A549 (cell line): ENCODE measurements around the gene TOX2. TPM values are rescaled to one million over a fixed set of nuclear protein-coding genes. Genes with fewer than 3 reads are reported as not detected.

Experiments used
- ATAC-seq, 2 experiments: fragments of 200-7000 bp in 1 of 2; fragments of >200 bp in 1 of 2; cut with Nextera tagmentation in 1 of 2; cut with Tn5 transposase in 1 of 2; 3 replicates each; pipeline versions ENCODE4 v1.8.0 to v1.9.1; 2018 to 2020; ENCODE audit warnings: mild to moderate bottlenecking in 1 of 2, moderate library complexity in 1 of 2
- CTCF ChIA-PET: fragments of 300-600 bp; sonication (Branson Sonifier 250); formaldehyde crosslinking; extraction: SDS; loops from one replicate; lab custom pipeline; 2021; ENCODE audit warnings: antibody characterized with exemption, inconsistent platforms; lab: Yijun Ruan, JAX
- POLR2A ChIA-PET: fragments of 350-600 bp; formaldehyde crosslinking; extraction: SDS; loops from one replicate; lab custom pipeline; 2021; ENCODE audit warnings: antibody characterized with exemption, inconsistent platforms; lab: Yijun Ruan, JAX
- DNase-seq, 2 experiments: peaks; one replicate each; pipeline versions ENCODE4 v3.0.0 to v3.0.0-alpha.2; 2011 to 2016; ENCODE audit warnings: low read depth in 1 of 2, low spot score in 1 of 2
- FAIRE-seq: peaks from 2 replicates; lab custom pipeline; 2011; peaks lifted over from hg19 to GRCh38; lab: Jason Lieb, UNC
- H3K27ac ChIP-seq, 2 experiments: fragments of >200 bp; sonication (Bioruptor Twin); formaldehyde crosslinking; 3 replicates each; pipeline ENCODE4 v1.5.1; 2016 to 2017
- H3K4me1 ChIP-seq: fragments of >200 bp; sonication (Bioruptor Twin); formaldehyde crosslinking; 3 replicates; pipeline ENCODE4 v1.6.1; 2016
- H3K4me2 ChIP-seq: fragments of >200 bp; sonication (Bioruptor Twin); formaldehyde crosslinking; 3 replicates; pipeline ENCODE4 v1.6.1; 2016
- H3K4me3 ChIP-seq: fragments of >200 bp; sonication (Bioruptor Twin); formaldehyde crosslinking; 3 replicates; pipeline ENCODE4 v1.5.1; 2016
- H3K9me3 ChIP-seq: fragments of >200 bp; sonication (Bioruptor Twin); formaldehyde crosslinking; 3 replicates; pipeline ENCODE4 v1.6.1; 2016
- BHLHE40 ChIP-seq: IDR thresholded peaks from 2 replicates; pipeline ENCODE4 v1.6.1; 2012; ENCODE audit warnings: low read depth, low read length, inconsistent platforms
- EHMT2 ChIP-seq: fragments of 200-600 bp; sonication (generic); IDR thresholded peaks from 2 replicates; pipeline ENCODE4 v1.6.1; 2016; ENCODE audit warnings: antibody characterized with exemption, low read depth, mild to moderate bottlenecking, moderate library complexity
- ESRRA ChIP-seq: fragments of 150-350 bp; IDR thresholded peaks from 2 replicates; pipeline ENCODE4 v1.6.1; 2014; ENCODE audit warnings: mild to moderate bottlenecking, low read length, borderline replicate concordance
- GATA3 ChIP-seq: IDR thresholded peaks from 2 replicates; pipeline ENCODE4 v1.6.1; 2012; ENCODE audit warnings: borderline replicate concordance
- HMGXB4 ChIP-seq: fragments of 250-450 bp; sonication (Bioruptor Pico); IDR thresholded peaks from 2 replicates; pipeline ENCODE4 v1.5.0; 2021; ENCODE audit warnings: mild to moderate bottlenecking, moderate library complexity, borderline replicate concordance
- HOXA7 ChIP-seq: fragments of 250-450 bp; sonication (Bioruptor Pico); IDR thresholded peaks from 2 replicates; pipeline ENCODE4 v1.5.0; 2020; ENCODE audit warnings: mild to moderate bottlenecking, moderate library complexity
- HOXB5 ChIP-seq: fragments of 250-450 bp; sonication (Bioruptor Pico); IDR thresholded peaks from 2 replicates; pipeline ENCODE4 v1.5.0; 2020; ENCODE audit warnings: mild to moderate bottlenecking, moderate library complexity
- MAFK ChIP-seq: fragments of 450-650 bp; IDR thresholded peaks from 2 replicates; pipeline ENCODE4 v1.6.1; 2014; ENCODE audit not compliant: partially characterized antibody
- NFE2L2 ChIP-seq: fragments of 150-350 bp; conservative IDR thresholded peaks from 2 replicates; pipeline ENCODE4 v1.6.1; 2014; ENCODE audit warnings: low read length
- RAD21 ChIP-seq, 2 experiments: fragments of >200 bp in 1 of 2; sonication (Bioruptor Twin) in 1 of 2; formaldehyde crosslinking in 1 of 2; IDR thresholded peaks in 1 of 2; conservative IDR thresholded peaks in 1 of 2; 2 replicates in 1 of 2; 3 replicates in 1 of 2; pipeline ENCODE4 v1.6.1; 2012 to 2018; ENCODE audit warnings: inconsistent platforms in 1 of 2
- RCOR1 ChIP-seq: fragments of 150-350 bp; IDR thresholded peaks from 2 replicates; pipeline ENCODE4 v1.6.1; 2014; ENCODE audit warnings: antibody characterized with exemption, low read length, low read depth
- RFX5 ChIP-seq: fragments of 450-650 bp; IDR thresholded peaks from 2 replicates; pipeline ENCODE4 v1.7.1; 2014; ENCODE audit warnings: antibody characterized with exemption, mild to moderate bottlenecking, moderate library complexity
- TP53 ChIP-seq: fragments of 250-450 bp; sonication (Bioruptor Pico); IDR thresholded peaks from 2 replicates; pipeline ENCODE4 v1.5.0; 2021; ENCODE audit warnings: mild to moderate bottlenecking, moderate library complexity
- ZC3H11A ChIP-seq: fragments of 450-650 bp; IDR thresholded peaks from 2 replicates; pipeline ENCODE4 v1.6.1; 2014; ENCODE audit warnings: antibody characterized with exemption, mild to moderate bottlenecking
- ZFP36 ChIP-seq: fragments of 450-650 bp; IDR thresholded peaks from 2 replicates; pipeline ENCODE4 v1.6.1; 2014; ENCODE audit warnings: borderline replicate concordance; ENCODE audit not compliant: partially characterized antibody
- ZNF302 ChIP-seq: fragments of 250-450 bp; sonication (Bioruptor Pico); IDR thresholded peaks from 2 replicates; pipeline ENCODE4 v1.9.0; 2021; ENCODE audit warnings: inconsistent platforms, mild to moderate bottlenecking, moderate library complexity
- WGBS: methylation state at CpG from one replicate; pipeline ENCODE4 v1.1.6; 2017; ENCODE audit errors: missing lambda C conversion rate; 5-methylcytosine and 5-hydroxymethylcytosine counted together
- polyA plus RNA-seq, 4 experiments: library from polyadenylated mRNA; depleted of rRNA in 3 of 4; stranded (reverse); fragments of >200 nt; fragmentation: RNase III in 1 of 4; extraction: RNeasy Plus Mini Kit Qiagen cat#74134 plus additional on column Dnase treatment in 1 of 4; gene quantifications; 2 replicates in 3 of 4; 3 replicates in 1 of 4; pipeline ENCODE4 v1.2.3, GENCODE V29; 2011 to 2017
- TF ChIP-seq, protein P1 (sequence below): fragments of >200 bp; sonication (Bioruptor Twin); formaldehyde crosslinking; IDR thresholded peaks from 3 replicates; pipeline ENCODE4 v1.6.1; 2016
- TF ChIP-seq, protein P2 (sequence below): IDR thresholded peaks from 2 replicates; pipeline ENCODE4 v1.6.1; 2012
- TF ChIP-seq, protein P3 (sequence below): fragments of 200-600 bp; sonication (generic); IDR thresholded peaks from 2 replicates; pipeline ENCODE4 v1.6.1; 2016; ENCODE audit warnings: antibody characterized with exemption, mild to moderate bottlenecking, moderate library complexity
- TF ChIP-seq, protein P4 (sequence below): IDR thresholded peaks from 2 replicates; pipeline ENCODE4 v1.6.1; 2012

The TOX2 gene
- polyA plus RNA-seq, 2 of the 4 experiments (the other 2 are of a cell fraction), result 2.5 to 5.3 TPM

DNA sequence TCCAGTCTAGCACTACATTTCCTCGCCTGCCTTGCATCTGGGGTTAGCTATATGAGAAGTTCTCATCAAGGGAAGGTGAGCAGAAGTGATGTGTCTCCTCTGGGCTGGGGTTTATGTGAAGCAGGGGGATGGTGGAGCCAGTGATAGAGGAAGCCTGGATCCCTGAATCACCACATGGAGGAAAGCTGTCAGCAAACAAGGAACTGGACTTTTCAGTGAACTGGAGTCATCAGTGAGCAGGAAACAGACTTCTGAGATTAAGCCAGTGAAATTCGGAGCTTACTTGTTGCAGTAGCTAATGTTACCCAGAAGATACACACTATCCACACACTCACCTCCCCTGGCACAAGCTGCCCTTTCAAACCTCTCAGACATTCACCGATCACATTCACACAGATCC, 13.4 kb upstream of the TOX2 start:
- POLR2A ChIA-PET, result no interaction called here

GRCh38 chr20:43903953-43904826, 10.5 kb upstream of the TOX2 start:
- H3K27ac ChIP-seq, result no peak overlapping the region
- FAIRE-seq, result no peak
- no peak for ATAC-seq
- H3K9me3 ChIP-seq, result peaks cover 13% of the 10 kb centered on the region
- POLR2A ChIA-PET, result no interaction called here
- H3K4me1 ChIP-seq, result peaks cover 9% of the 10 kb centered on the region; the same call in 1 of the 3 replicates
- 58% methylated on average over 14 of the region's 14 CpGs for WGBS
- H3K4me2 ChIP-seq, result peak overlapping the region; percentile 18; the same call in 2 of the 3 replicates
- no peak overlapping the region for H3K4me3 ChIP-seq
- CTCF ChIA-PET, result no interaction called here
- no peak for DNase-seq
- TF ChIP-seq, protein P1, sequence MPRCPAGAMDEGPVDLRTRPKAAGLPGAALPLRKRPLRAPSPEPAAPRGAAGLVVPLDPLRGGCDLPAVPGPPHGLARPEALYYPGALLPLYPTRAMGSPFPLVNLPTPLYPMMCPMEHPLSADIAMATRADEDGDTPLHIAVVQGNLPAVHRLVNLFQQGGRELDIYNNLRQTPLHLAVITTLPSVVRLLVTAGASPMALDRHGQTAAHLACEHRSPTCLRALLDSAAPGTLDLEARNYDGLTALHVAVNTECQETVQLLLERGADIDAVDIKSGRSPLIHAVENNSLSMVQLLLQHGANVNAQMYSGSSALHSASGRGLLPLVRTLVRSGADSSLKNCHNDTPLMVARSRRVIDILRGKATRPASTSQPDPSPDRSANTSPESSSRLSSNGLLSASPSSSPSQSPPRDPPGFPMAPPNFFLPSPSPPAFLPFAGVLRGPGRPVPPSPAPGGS, result no peak
- TF ChIP-seq, protein P2, sequence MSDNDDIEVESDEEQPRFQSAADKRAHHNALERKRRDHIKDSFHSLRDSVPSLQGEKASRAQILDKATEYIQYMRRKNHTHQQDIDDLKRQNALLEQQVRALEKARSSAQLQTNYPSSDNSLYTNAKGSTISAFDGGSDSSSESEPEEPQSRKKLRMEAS, result no peak
- no peak for TF ChIP-seq BHLHE40
- no peak for TF ChIP-seq HMGXB4 (CRISPR knock-in tag)
- TF ChIP-seq RCOR1, result no peak
- no peak for TF ChIP-seq EHMT2
- TF ChIP-seq TP53 (CRISPR knock-in tag), result no peak
- no peak for TF ChIP-seq ZC3H11A
- TF ChIP-seq, protein P3, sequence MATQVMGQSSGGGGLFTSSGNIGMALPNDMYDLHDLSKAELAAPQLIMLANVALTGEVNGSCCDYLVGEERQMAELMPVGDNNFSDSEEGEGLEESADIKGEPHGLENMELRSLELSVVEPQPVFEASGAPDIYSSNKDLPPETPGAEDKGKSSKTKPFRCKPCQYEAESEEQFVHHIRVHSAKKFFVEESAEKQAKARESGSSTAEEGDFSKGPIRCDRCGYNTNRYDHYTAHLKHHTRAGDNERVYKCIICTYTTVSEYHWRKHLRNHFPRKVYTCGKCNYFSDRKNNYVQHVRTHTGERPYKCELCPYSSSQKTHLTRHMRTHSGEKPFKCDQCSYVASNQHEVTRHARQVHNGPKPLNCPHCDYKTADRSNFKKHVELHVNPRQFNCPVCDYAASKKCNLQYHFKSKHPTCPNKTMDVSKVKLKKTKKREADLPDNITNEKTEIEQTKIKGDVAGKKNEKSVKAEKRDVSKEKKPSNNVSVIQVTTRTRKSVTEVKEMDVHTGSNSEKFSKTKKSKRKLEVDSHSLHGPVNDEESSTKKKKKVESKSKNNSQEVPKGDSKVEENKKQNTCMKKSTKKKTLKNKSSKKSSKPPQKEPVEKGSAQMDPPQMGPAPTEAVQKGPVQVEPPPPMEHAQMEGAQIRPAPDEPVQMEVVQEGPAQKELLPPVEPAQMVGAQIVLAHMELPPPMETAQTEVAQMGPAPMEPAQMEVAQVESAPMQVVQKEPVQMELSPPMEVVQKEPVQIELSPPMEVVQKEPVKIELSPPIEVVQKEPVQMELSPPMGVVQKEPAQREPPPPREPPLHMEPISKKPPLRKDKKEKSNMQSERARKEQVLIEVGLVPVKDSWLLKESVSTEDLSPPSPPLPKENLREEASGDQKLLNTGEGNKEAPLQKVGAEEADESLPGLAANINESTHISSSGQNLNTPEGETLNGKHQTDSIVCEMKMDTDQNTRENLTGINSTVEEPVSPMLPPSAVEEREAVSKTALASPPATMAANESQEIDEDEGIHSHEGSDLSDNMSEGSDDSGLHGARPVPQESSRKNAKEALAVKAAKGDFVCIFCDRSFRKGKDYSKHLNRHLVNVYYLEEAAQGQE, result no peak
- no peak for TF ChIP-seq RAD21 (conservative IDR thresholded peaks at IDR 0.05 in 1 of 2, IDR thresholded peaks at IDR 0.05 in 1 of 2)
- TF ChIP-seq GATA3, result no peak

More for the DNA sequence above, 13.4 kb upstream of the TOX2 start:
- no peaks in the 10 kb centered on the region for H3K9me3 ChIP-seq
- CTCF ChIA-PET, result no interaction called here
- peak in 1 of 2 experiments; percentile 19 for DNase-seq
- H3K4me3 ChIP-seq, result no peak overlapping the region
- H3K27ac ChIP-seq, result no peak overlapping the region
- FAIRE-seq, result no peak
- peaks cover 9% of the 10 kb centered on the region; the same call in 1 of the 3 replicates for H3K4me1 ChIP-seq
- TF ChIP-seq MAFK (no peak), HMGXB4 (CRISPR knock-in tag) (no peak), ESRRA (no peak), RFX5 (no peak), HOXB5 (CRISPR knock-in tag) (no peak), ZNF302 (no peak), ZFP36 (no peak), HOXA7 (CRISPR knock-in tag) (no peak), EHMT2 (no peak), NFE2L2 (no peak)
- TF ChIP-seq, protein P4, sequence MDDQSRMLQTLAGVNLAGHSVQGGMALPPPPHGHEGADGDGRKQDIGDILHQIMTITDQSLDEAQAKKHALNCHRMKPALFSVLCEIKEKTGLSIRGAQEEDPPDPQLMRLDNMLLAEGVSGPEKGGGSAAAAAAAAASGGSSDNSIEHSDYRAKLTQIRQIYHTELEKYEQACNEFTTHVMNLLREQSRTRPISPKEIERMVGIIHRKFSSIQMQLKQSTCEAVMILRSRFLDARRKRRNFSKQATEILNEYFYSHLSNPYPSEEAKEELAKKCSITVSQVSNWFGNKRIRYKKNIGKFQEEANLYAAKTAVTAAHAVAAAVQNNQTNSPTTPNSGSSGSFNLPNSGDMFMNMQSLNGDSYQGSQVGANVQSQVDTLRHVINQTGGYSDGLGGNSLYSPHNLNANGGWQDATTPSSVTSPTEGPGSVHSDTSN, result no peak
- no peak overlapping the region for H3K4me2 ChIP-seq
- WGBS, result 70% methylated on average over 3 of the region's 3 CpGs
- no peak for ATAC-seq
